BLaER1 treated with 17β-estradiol and CSF1 and Interleukin-3, amounts not matched to agents 10 nM and 100 nM (cell line): ENCODE measurements around the gene NUDT7.

Experiments
- H3K27ac ChIP-seq, 11 experiments: shearing (Covaris generic); formaldehyde crosslinking; 2 replicates each; pipeline ENCODE4 v1.8.1; 2022
- H3K27me3 ChIP-seq, 11 experiments: shearing (Covaris generic); formaldehyde crosslinking; 2 replicates each; pipeline ENCODE4 v1.8.1; 2022
- H3K36me3 ChIP-seq, 11 experiments: shearing (Covaris generic); formaldehyde crosslinking; 2 replicates each; pipeline ENCODE4 v1.8.1; 2022
- H3K4me1 ChIP-seq, 10 experiments: shearing (Covaris generic); formaldehyde crosslinking; 2 replicates each; pipeline ENCODE4 v1.8.1; 2022
- H3K4me2 ChIP-seq, 11 experiments: shearing (Covaris generic); formaldehyde crosslinking; 2 replicates each; pipeline ENCODE4 v1.8.1; 2022
- H3K4me3 ChIP-seq, 10 experiments: shearing (Covaris generic); formaldehyde crosslinking; 2 replicates each; pipeline ENCODE4 v1.8.1; 2022
- H3K9ac ChIP-seq, 11 experiments: shearing (Covaris generic); formaldehyde crosslinking; 2 replicates each; pipeline ENCODE4 v1.8.1; 2022
- H3K9me3 ChIP-seq, 11 experiments: shearing (Covaris generic); formaldehyde crosslinking; replicated peaks in 1 of 11; 2 replicates each; pipeline ENCODE4 v1.8.1; 2022
- H4K20me1 ChIP-seq, 11 experiments: shearing (Covaris generic); formaldehyde crosslinking; 2 replicates each; pipeline ENCODE4 v1.8.1; 2022
- Cebpa-rat ChIP-seq, 11 experiments: shearing (Covaris generic); IDR thresholded peaks; 2 replicates each; pipeline ENCODE4 v1.8.1; 2022

The NUDT7 gene

GRCh38 chr16:77781091-77781490 is 58.8 kb downstream of the NUDT7 start:
- H3K4me3 ChIP-seq: no peak overlapping the region
- H3K36me3 ChIP-seq: no peaks in the 10 kb centered on the region
- H3K27me3 ChIP-seq: no peaks in the 10 kb centered on the region
- no peaks in the 10 kb centered on the region for H3K4me1 ChIP-seq
- no peak overlapping the region for H3K27ac ChIP-seq
- H3K9ac ChIP-seq: no peak overlapping the region
- H4K20me1 ChIP-seq: no peaks in the 10 kb centered on the region
- TF ChIP-seq Cebpa-rat (IDR thresholded peaks at IDR 0.05): no peak
- peaks cover 0 to 13% (median 4%) of the 10 kb centered on the region in 11 experiments; a peak in 6 of 22 replicates for H3K9me3 ChIP-seq
- H3K4me2 ChIP-seq: no peak overlapping the region

- peaks cover 0 to 13% (median 4%) of the 10 kb centered on the region in 11 experiments; a peak in 6 of 22 replicates for H3K9me3 ChIP-seq
- no peak for TF ChIP-seq Cebpa-rat (IDR thresholded peaks at IDR 0.05)
- no peak overlapping the region for H3K27ac ChIP-seq
- H3K4me1 ChIP-seq: peaks cover 0 to 1% (median 0%) of the 10 kb centered on the region in 10 experiments; a peak in 4 of 20 replicates
- H3K9ac ChIP-seq: no peak overlapping the region
- H4K20me1 ChIP-seq: no peaks in the 10 kb centered on the region
- no peak overlapping the region for H3K4me3 ChIP-seq
- H3K36me3 ChIP-seq: no peaks in the 10 kb centered on the region
- peaks cover 6 to 15% (median 11%) of the 10 kb centered on the region in 11 experiments for H3K27me3 ChIP-seq
- H3K4me2 ChIP-seq: no peak overlapping the region
Measured at GRCh38 chr16:77782694-77783093, 60.4 kb downstream of the NUDT7 start.

- H4K20me1 ChIP-seq: peaks cover 0 to 14% (median 5%) of the 10 kb centered on the region in 11 experiments; a peak in 7 of 22 replicates
- H3K4me3 ChIP-seq: no peak overlapping the region
- no peak overlapping the region for H3K27ac ChIP-seq
- peaks cover 0 to 13% (median 4%) of the 10 kb centered on the region in 11 experiments; a peak in 6 of 22 replicates for H3K9me3 ChIP-seq
- no peak overlapping the region for H3K9ac ChIP-seq
- peaks cover 10 to 20% (median 18%) of the 10 kb centered on the region in 10 experiments for H3K4me1 ChIP-seq
- no peak overlapping the region for H3K4me2 ChIP-seq
- no peaks in the 10 kb centered on the region for H3K36me3 ChIP-seq
- H3K27me3 ChIP-seq: peaks cover 26 to 36% (median 31%) of the 10 kb centered on the region in 11 experiments
- TF ChIP-seq Cebpa-rat (IDR thresholded peaks at IDR 0.05): no peak
Measured at GRCh38 chr16:77784441-77785372, 62.4 kb downstream of the NUDT7 start.

GRCh38 chr16:77785373-77785764 is 63.1 kb downstream of the NUDT7 start:
- peaks cover 33 to 42% (median 38%) of the 10 kb centered on the region in 11 experiments for H3K27me3 ChIP-seq
- no peak overlapping the region for H3K27ac ChIP-seq
- peaks cover 0 to 13% (median 4%) of the 10 kb centered on the region in 11 experiments; a peak in 6 of 22 replicates for H3K9me3 ChIP-seq
- H3K4me2 ChIP-seq: no peak overlapping the region
- peaks cover 12 to 21% (median 19%) of the 10 kb centered on the region in 10 experiments for H3K4me1 ChIP-seq
- no peaks in the 10 kb centered on the region for H3K36me3 ChIP-seq
- no peak overlapping the region for H3K9ac ChIP-seq
- no peak for TF ChIP-seq Cebpa-rat (IDR thresholded peaks at IDR 0.05)
- no peak overlapping the region for H3K4me3 ChIP-seq
- peaks cover 0 to 19% (median 11%) of the 10 kb centered on the region in 11 experiments; a peak in 7 of 22 replicates for H4K20me1 ChIP-seq

- no peak overlapping the region for H3K9ac ChIP-seq
- no peak overlapping the region for H3K27ac ChIP-seq
- H3K36me3 ChIP-seq: no peaks in the 10 kb centered on the region
- H3K9me3 ChIP-seq: peaks cover 0 to 13% (median 4%) of the 10 kb centered on the region in 11 experiments; a peak in 6 of 22 replicates
- H3K4me1 ChIP-seq: peaks cover 12 to 21% (median 19%) of the 10 kb centered on the region in 10 experiments
- peaks cover 42 to 52% (median 47%) of the 10 kb centered on the region in 11 experiments for H3K27me3 ChIP-seq
- no peak overlapping the region for H3K4me3 ChIP-seq
- TF ChIP-seq Cebpa-rat (IDR thresholded peaks at IDR 0.05): no peak
- no peak overlapping the region for H3K4me2 ChIP-seq
- H4K20me1 ChIP-seq: peaks cover 0 to 19% (median 11%) of the 10 kb centered on the region in 11 experiments; a peak in 7 of 22 replicates
Measured at GRCh38 chr16:77786186-77786847, 64.0 kb downstream of the NUDT7 start.

GRCh38 chr16:77787452-77787851 is 65.1 kb downstream of the NUDT7 start:
- Histone ChIP-seq H4K20me1 (peaks cover 0 to 19% (median 11%) of the 10 kb centered on the region in 11 experiments; a peak in 7 of 22 replicates), H3K4me1 (peaks cover 12 to 21% (median 19%) of the 10 kb centered on the region in 10 experiments), H3K36me3 (no peaks in the 10 kb centered on the region), H3K4me2 (peak overlapping the region in 3 of 11 experiments; percentile 99 to 100 (median 99); a peak in 6 of 22 replicates), H3K4me3 (no peak overlapping the region), H3K9me3 (peaks cover 0 to 13% (median 4%) of the 10 kb centered on the region in 11 experiments; a peak in 6 of 22 replicates), H3K27ac (no peak overlapping the region), H3K9ac (no peak overlapping the region), H3K27me3 (peaks cover 44 to 61% (median 55%) of the 10 kb centered on the region in 11 experiments)
- no peak for TF ChIP-seq Cebpa-rat (IDR thresholded peaks at IDR 0.05)

GRCh38 chr16:77788181-77789084 is 66.1 kb downstream of the NUDT7 start, which contains the start of gene VAT1L:
VAT1L (plus strand) TSS chr16:77788564; CDS start chr16:77788683, 119 bp downstream.
- Histone ChIP-seq H4K20me1 (peaks cover 0 to 19% (median 11%) of the 10 kb centered on the region in 11 experiments; a peak in 7 of 22 replicates), H3K9me3 (peaks cover 0 to 11% (median 4%) of the 10 kb centered on the region in 11 experiments; a peak in 6 of 22 replicates), H3K9ac (peak within 1 kb of the TSS in 7 of 11 experiments; percentile 11 to 63 (median 33); a peak in 11 of 22 replicates), H3K27ac (no peak within 1 kb of the TSS), H3K27me3 (peaks cover 44 to 61% (median 55%) of the 10 kb centered on the region in 11 experiments), H3K4me2 (peak within 1 kb of the TSS; percentile 89 to 100 (median 96)), H3K36me3 (no peaks in the 10 kb centered on the region), H3K4me3 (peak within 1 kb of the TSS; percentile 53 to 77 (median 65)), H3K4me1 (peaks cover 12 to 21% (median 19%) of the 10 kb centered on the region in 10 experiments)
- TF ChIP-seq Cebpa-rat (IDR thresholded peaks at IDR 0.05): no peak
